PC-3 (cell line): Measurements from ENCODE around the gene TSPAN4. TPM values are rescaled to one million over a fixed set of nuclear protein-coding genes. Genes with fewer than 3 reads are reported as not detected.

Experiments used
- ATAC-seq: fragments of 200-7000 bp; cut with Tn5 transposase; 2 replicates; pipeline ENCODE4 v1.9.1; 2020; ENCODE audit warnings: mild to moderate bottlenecking, moderate library complexity
- BruUV-seq: library from RNA; stranded (reverse); fragments of 400-500 nt; replicated peaks from 2 replicates; lab custom pipeline; 2021; lab: Mats Ljungman, UMichigan
- CTCF ChIA-PET: fragments of 300-600 bp; sonication (Branson Sonifier 250); formaldehyde crosslinking; loops from one replicate; lab custom pipeline; 2022; ENCODE audit warnings: antibody characterized with exemption; lab: Charles Lee
- POLR2A ChIA-PET: fragments of 300-600 bp; sonication (Branson Sonifier 250); formaldehyde crosslinking; loops from one replicate; lab custom pipeline; 2022; ENCODE audit warnings: antibody characterized with exemption; ENCODE audit not compliant: unreplicated experiment; lab: Charles Lee
- DNase-seq: peaks from one replicate; pipeline ENCODE4 v3.0.0-alpha.2; 2015
- H2AFZ ChIP-seq: fragments of 300-600 bp; sonication (generic); 2 replicates; pipeline ENCODE4 v1.6.0; 2016; ENCODE audit warnings: antibody characterized with exemption, low read length
- H3F3A ChIP-seq: fragments of 300-600 bp; sonication (generic); one replicate; pipeline ENCODE4 v1.6.0; 2017; ENCODE audit warnings: antibody characterized with exemption, low read length, control low read depth, mild to moderate bottlenecking; ENCODE audit not compliant: unreplicated experiment
- H3K27ac ChIP-seq: fragments of 300-600 bp; sonication (generic); 2 replicates; pipeline ENCODE4 v1.5.1; 2016; ENCODE audit warnings: mild to moderate bottlenecking, low read length
- H3K27me3 ChIP-seq: fragments of 300-600 bp; sonication (generic); 2 replicates; pipeline ENCODE4 v1.6.1; 2016; ENCODE audit warnings: low read length, mixed read lengths
- H3K36me3 ChIP-seq: fragments of 300-600 bp; sonication (generic); 2 replicates; pipeline ENCODE4 v1.6.1; 2016; ENCODE audit warnings: low read depth, mixed run types, low read length, mixed read lengths
- H3K4me1 ChIP-seq: fragments of 300-600 bp; sonication (generic); 2 replicates; pipeline ENCODE4 v1.5.1; 2016; ENCODE audit warnings: low read length; ENCODE audit not compliant: insufficient read depth
- H3K4me2 ChIP-seq: fragments of 300-600 bp; sonication (generic); 2 replicates; pipeline ENCODE4 v1.6.0; 2016; ENCODE audit warnings: low read length
- H3K4me3 ChIP-seq: fragments of 300-600 bp; sonication (generic); 2 replicates; pipeline ENCODE4 v1.5.1; 2016; ENCODE audit warnings: mild to moderate bottlenecking, low read length, mixed read lengths
- H3K79me2 ChIP-seq: fragments of 300-600 bp; sonication (generic); 2 replicates; pipeline ENCODE4 v1.6.1; 2017; ENCODE audit warnings: low read length, mixed read lengths
- H3K9ac ChIP-seq: fragments of 300-600 bp; sonication (generic); 2 replicates; pipeline ENCODE4 v1.6.0; 2016; ENCODE audit warnings: mild to moderate bottlenecking, low read length
- H3K9me2 ChIP-seq: fragments of 300-600 bp; sonication (generic); replicated peaks from 2 replicates; pipeline ENCODE4 v1.6.1; 2016; ENCODE audit warnings: mixed run types, low read length, mixed read lengths
- H3K9me3 ChIP-seq: fragments of 300-600 bp; sonication (generic); 2 replicates; pipeline ENCODE4 v1.6.1; 2016; ENCODE audit warnings: low read length, mixed read lengths
- H4K20me1 ChIP-seq: fragments of 300-600 bp; sonication (generic); 2 replicates; pipeline ENCODE4 v1.6.1; 2016; ENCODE audit warnings: low read length, mixed read lengths
- CTCF ChIP-seq: fragments of 300-600 bp; sonication (generic); conservative IDR thresholded peaks from 2 replicates; pipeline ENCODE4 v1.5.1; 2017; ENCODE audit warnings: antibody characterized with exemption, low read depth, mild to moderate bottlenecking, low read length
- EZH2 ChIP-seq: fragments of 300-600 bp; sonication (generic); IDR thresholded peaks from one replicate; pipeline ENCODE4 v1.6.1; 2017; ENCODE audit warnings: antibody characterized with exemption, mild to moderate bottlenecking, low read length; ENCODE audit not compliant: unreplicated experiment
- EZH2phosphoT487 ChIP-seq: fragments of 300-600 bp; sonication (generic); IDR thresholded peaks from 2 replicates; pipeline ENCODE4 v1.6.1; 2018; ENCODE audit warnings: mild to moderate bottlenecking, antibody characterized with exemption, low read length, borderline replicate concordance
- intact Hi-C: fragments of 100-400 bp; cut with micrococcal nuclease; formaldehyde crosslinking; loops from 2 replicates; pipeline ENCODE4 v1.9.0; 2023
- total RNA-seq: library from RNA; depleted of rRNA; stranded (reverse); fragments of >200 nt; gene quantifications from 2 replicates; pipeline ENCODE4 v1.2.3, GENCODE V29; 2014

The TSPAN4 gene
- total RNA-seq, 1 experiment from 2014 or later = 121 TPM

GRCh38 chr11:871472-871871, 28.8 kb downstream of the TSPAN4 start:
- DNase-seq (no peak), ATAC-seq (no peak)
- Histone ChIP-seq H3K4me2 (no peak overlapping the region), H3K79me2 (no peaks in the 10 kb centered on the region), H3K9ac (no peak overlapping the region), H3K9me2 (no peaks in the 10 kb centered on the region), H3K4me1 (no peaks in the 10 kb centered on the region), H2AFZ (no peak overlapping the region), H4K20me1 (no peaks in the 10 kb centered on the region), H3K4me3 (no peak overlapping the region), H3K27me3 (no peaks in the 10 kb centered on the region), H3K9me3 (no peaks in the 10 kb centered on the region), H3K27ac (no peak overlapping the region), H3F3A (no peaks in the 10 kb centered on the region), H3K36me3 (no peaks in the 10 kb centered on the region)
- intact Hi-C loops = no loop called here
- CTCF ChIA-PET = no interaction called here
- POLR2A ChIA-PET = no interaction called here
- no peak for TF ChIP-seq EZH2phosphoT487
- no peak for TF ChIP-seq EZH2
- no peak for TF ChIP-seq CTCF
- no TSS peak for BruUV-seq

GRCh38 chr11:872799-873198, 30.1 kb downstream of the TSPAN4 start:
- intact Hi-C loops = no loop called here

GRCh38 chr11:873706-874105, 31.1 kb downstream of the TSPAN4 start:
- Histone ChIP-seq H3K4me1 (no peaks in the 10 kb centered on the region), H3K4me3 (no peak overlapping the region), H3K9ac (no peak overlapping the region), H3K36me3 (no peaks in the 10 kb centered on the region), H3K27me3 (no peaks in the 10 kb centered on the region), H2AFZ (no peak overlapping the region), H4K20me1 (no peaks in the 10 kb centered on the region), H3K79me2 (no peaks in the 10 kb centered on the region), H3K9me3 (no peaks in the 10 kb centered on the region), H3F3A (no peaks in the 10 kb centered on the region), H3K27ac (no peak overlapping the region), H3K4me2 (no peak overlapping the region), H3K9me2 (no peaks in the 10 kb centered on the region)
- ChIA-PET POLR2A (no interaction called here), CTCF (no interaction called here)
- intact Hi-C loops = no loop called here
- no peak for ATAC-seq
- BruUV-seq = no TSS peak
- TF ChIP-seq CTCF (no peak), EZH2phosphoT487 (no peak), EZH2 (no peak)
- no peak for DNase-seq

More at GRCh38 chr11:872799-873198, 30.1 kb downstream of the TSPAN4 start:
- BruUV-seq = no TSS peak
- no peak overlapping the region for H3K4me3 ChIP-seq
- no peaks in the 10 kb centered on the region for H3K9me2 ChIP-seq
- H3K9me3 ChIP-seq = no peaks in the 10 kb centered on the region
- no peak for ATAC-seq
- H3K79me2 ChIP-seq = no peaks in the 10 kb centered on the region
- H3K36me3 ChIP-seq = no peaks in the 10 kb centered on the region
- POLR2A ChIA-PET = no interaction called here
- H3K9ac ChIP-seq = no peak overlapping the region
- H3K4me1 ChIP-seq = no peaks in the 10 kb centered on the region
- no peak overlapping the region for H3K4me2 ChIP-seq
- H3F3A ChIP-seq = no peaks in the 10 kb centered on the region
- no peaks in the 10 kb centered on the region for H3K27me3 ChIP-seq
- CTCF ChIA-PET = no interaction called here
- H2AFZ ChIP-seq = no peak overlapping the region
- no peak overlapping the region for H3K27ac ChIP-seq
- no peak for DNase-seq
- H4K20me1 ChIP-seq = no peaks in the 10 kb centered on the region
- TF ChIP-seq CTCF (no peak), EZH2phosphoT487 (no peak), EZH2 (no peak)
